Measurements from ENCODE around the gene BTRC.

The BTRC gene

GRCh38 chr10:101558671-101559595 is 205.0 kb downstream of the BTRC start:
- DNase-seq (ENCODE audit: low read depth, low spot score): no peak
- H3K4me3 ChIP-seq (ENCODE audit: low read length): no peak overlapping the region

DNA sequence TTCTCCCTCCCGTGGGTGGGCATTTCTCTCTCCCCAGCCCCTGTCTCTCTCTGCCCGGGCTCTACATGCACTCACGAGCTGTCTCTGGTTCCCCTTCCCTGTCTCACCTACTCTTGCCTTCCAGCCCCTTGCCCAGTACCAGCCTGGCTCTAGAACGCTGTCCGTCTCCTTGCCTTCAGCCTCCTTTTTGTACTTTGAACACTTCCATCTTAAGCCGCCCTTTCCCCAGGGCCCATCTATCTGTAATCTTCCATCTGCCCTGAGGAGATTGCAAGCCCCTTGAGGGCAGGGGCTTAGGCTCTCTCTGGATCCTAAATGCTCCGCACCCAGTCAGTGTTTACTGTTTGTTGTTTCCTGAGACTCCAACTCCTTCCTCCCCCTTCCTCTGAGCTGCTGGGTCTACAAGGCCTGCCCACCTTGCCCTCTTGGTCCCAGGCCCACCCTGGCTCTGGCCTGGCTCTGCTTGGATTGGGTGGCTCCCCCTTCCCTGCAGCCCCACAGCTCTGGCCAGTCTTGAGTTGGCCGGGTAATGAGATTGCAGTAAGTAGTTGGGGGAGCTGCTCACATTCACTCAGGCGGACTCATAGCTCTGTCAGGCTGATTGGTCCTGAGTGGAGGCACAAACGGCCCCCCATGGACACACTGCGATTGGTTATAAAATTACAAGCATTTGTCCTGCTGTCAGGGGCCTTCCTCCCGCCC is 205.8 kb downstream of the BTRC start:
- DNase-seq (ENCODE audit: low read depth, low spot score): no peak
- H3K4me3 ChIP-seq (ENCODE audit: low read length): no peak overlapping the region

- no peak overlapping the region for H3K4me3 ChIP-seq (ENCODE audit: low read length)
- no peak for DNase-seq (ENCODE audit: low read depth, low spot score)
Measured at GRCh38 chr10:101560298-101561067, 206.5 kb downstream of the BTRC start.

DNA sequence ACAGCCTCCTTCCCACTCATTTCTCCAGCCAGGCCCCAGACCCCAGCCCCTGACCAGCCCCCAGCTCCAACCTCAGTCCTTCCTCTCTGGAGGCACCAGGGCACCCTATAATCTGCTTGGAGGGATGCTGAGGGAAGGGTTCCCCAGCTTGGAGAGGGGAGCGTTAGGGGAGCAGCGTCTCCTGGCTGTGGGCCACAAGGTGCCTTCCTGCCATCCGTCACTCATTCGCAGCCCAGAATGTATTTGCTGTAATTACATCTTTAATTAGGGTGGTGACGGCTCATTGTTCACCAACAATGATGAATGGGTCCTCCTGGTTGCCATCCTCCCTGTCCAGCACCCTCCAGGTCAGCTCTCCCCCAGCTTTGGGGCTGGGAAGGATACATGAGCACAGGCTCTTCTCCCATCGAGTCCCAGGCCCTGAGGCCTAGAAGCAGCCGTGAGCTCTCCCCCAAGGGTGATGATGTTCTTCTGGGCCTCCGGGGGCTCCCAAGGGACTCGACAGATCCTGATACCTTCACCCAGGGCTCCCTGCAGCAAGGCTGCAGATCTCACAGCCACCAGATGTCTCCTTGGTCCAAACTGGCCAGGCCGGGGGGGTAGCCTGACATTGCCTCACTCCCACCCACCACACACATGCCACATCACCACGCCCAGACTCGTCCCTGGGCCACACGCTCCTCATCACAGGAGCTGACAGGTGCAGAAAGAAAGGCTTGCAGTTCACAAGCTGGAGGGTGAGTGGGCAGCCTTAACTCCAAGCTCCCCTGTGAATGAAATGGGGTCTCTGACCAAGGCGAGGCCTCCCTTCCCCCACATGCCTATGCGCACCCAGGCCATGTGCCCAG is 207.3 kb downstream of the BTRC start:
- DNase-seq (ENCODE audit: low read depth, low spot score): no peak
- no peak overlapping the region for H3K4me3 ChIP-seq (ENCODE audit: low read length)

- no peak for DNase-seq (ENCODE audit: low read depth, low spot score)
- H3K4me3 ChIP-seq (ENCODE audit: low read length): no peak overlapping the region
Measured at GRCh38 chr10:101562231-101562630, 208.3 kb downstream of the BTRC start.

GRCh38 chr10:101563007-101563406 is 209.0 kb downstream of the BTRC start:
- no peak for DNase-seq (ENCODE audit: low read depth, low spot score)
- H3K4me3 ChIP-seq (ENCODE audit: low read length): no peak overlapping the region

DNA sequence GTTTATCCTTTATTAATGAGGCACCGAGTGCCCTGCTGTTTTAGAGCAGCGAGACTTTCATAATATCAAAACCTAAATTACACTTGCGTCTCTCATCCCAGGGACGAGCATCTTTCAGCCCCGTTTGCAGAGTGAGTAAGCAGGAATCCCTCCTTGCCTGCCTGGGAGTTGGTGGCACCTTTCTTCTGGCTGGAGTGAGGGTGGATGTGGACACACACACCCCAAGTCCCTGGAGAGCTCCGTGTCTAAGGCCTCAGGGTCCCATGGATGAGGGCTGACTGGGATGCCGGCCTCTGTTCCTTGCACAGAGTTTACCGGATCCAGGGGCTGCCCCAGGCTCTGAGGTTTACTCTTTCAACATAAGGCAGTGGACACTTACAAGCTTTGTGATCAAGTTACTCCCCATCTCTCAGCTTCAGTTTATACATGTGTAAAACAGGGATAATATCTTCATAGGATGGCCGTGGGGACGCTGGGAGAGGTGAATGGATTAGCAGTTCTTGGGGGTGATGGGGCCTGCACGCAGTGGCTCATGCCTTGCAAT is 209.6 kb downstream of the BTRC start:
- no peak for DNase-seq (ENCODE audit: low read depth, low spot score)
- H3K4me3 ChIP-seq (ENCODE audit: low read length): no peak overlapping the region

DNA sequence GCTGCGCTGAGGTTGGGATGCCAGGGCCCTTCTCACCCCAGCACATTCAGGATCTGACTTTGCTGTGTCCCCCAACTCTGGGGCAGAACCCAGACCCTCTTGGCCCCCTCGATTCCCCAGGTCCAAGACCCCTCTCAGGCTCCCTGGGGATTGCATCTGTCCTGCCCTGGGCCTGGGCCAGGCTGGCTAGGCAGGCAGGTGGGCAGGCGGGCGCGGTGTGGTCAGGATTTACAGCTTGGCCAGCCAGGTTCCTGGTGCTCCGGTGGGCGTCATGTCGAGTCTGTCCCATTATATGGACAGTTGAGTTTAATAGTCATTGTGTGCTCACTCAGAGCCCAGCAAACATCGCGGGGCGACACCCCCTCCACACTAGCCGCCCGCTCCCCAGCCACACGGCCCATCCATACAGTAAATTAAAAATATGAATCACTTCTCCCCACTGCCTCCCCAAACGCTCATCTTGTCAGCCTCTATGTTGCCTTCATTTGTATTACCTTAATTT is 210.6 kb downstream of the BTRC start:
- no peak overlapping the region for H3K4me3 ChIP-seq (ENCODE audit: low read length)
- no peak for DNase-seq (ENCODE audit: low read depth, low spot score)

GRCh38 chr10:101565370-101565900 is 211.5 kb downstream of the BTRC start:
- DNase-seq (ENCODE audit: low read depth, low spot score): no peak

GRCh38 chr10:101565936-101566332 is 212.0 kb downstream of the BTRC start:
- DNase-seq (ENCODE audit: low read depth, low spot score): no peak
- no peak overlapping the region for H3K4me3 ChIP-seq (ENCODE audit: low read length)

More at GRCh38 chr10:101565370-101565900, 211.5 kb downstream of the BTRC start:
- H3K4me3 ChIP-seq (ENCODE audit: low read length): no peak overlapping the region

DNA sequence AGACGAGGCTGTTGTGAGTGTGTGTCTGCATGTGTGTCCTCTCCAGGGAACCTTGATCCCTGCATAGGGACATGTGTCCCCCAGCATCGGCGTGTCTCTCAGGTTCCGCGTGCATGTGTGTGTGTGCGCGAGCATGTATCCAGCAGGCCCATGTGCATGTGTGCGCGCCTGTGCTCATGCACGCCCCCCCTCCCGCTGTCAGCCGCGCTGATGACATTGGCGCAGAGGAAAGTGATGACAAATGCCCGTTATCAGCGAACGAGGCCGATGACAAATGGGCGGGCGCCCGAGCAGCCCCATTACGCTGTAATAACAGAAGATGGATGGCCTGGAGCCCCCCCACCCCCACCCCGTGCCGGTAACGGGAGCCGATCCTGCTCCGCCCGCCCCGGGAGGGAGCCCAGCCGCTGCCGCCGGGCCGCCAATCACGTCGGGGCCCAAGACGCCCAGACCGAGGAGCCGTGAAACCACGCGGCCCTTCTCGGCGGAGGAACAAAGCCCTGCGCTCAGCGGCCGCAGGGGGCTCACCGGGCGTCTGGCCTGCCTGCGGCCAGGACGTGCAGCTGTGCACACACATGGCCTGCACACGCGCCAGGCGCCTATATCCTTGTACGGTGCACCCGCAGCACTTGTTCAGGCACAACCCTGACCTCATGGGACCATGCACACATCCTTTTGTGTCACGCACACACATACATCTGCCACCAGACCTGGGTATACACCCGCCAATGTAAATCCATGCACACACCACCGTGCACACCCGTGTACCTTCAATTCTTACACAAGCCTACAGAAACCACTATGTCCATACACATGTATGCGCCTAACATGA is 212.6 kb downstream of the BTRC start:
- no peak for DNase-seq (ENCODE audit: low read depth, low spot score)
- H3K4me3 ChIP-seq (ENCODE audit: low read length): no peak overlapping the region

DNA sequence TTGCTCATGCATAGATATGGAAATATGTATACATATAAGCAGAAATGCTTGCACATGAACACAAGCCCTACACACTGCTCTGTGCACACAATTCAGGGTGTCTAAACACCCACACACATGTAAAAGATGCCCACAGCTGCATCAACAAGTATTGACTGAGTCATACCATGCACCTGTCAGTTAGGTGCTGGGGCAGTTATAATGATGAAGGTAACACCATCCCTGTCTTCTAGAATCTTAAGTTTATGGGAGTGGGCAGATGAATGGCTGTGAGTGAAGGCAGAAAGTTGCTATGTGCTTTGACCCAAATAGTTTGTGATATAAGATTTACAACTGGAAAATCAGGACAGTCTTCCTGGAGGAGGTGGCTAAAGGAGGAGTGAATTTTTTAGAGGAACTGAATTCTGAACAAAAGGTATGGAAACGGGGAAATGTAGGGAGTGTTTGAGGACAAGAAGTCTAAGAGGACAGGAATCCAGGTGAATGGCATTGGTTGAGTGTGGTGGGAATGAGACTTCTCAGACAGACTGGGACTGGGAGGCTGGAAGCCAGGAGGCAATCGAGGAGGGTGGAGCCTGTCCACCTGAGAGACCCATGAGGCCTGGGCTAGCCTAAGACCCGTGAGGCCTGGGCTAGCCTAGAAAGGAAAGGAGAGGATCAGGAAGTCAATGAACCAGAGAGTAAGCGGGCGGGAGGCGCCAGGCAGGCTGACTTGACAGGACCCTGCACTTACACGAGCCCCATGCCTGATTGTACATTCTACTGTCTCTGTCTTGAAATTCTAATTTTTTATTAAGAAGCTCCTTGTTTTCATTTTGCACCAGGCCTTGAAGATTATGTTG is 213.4 kb downstream of the BTRC start:
- no peak overlapping the region for H3K4me3 ChIP-seq (ENCODE audit: low read length)

DNA sequence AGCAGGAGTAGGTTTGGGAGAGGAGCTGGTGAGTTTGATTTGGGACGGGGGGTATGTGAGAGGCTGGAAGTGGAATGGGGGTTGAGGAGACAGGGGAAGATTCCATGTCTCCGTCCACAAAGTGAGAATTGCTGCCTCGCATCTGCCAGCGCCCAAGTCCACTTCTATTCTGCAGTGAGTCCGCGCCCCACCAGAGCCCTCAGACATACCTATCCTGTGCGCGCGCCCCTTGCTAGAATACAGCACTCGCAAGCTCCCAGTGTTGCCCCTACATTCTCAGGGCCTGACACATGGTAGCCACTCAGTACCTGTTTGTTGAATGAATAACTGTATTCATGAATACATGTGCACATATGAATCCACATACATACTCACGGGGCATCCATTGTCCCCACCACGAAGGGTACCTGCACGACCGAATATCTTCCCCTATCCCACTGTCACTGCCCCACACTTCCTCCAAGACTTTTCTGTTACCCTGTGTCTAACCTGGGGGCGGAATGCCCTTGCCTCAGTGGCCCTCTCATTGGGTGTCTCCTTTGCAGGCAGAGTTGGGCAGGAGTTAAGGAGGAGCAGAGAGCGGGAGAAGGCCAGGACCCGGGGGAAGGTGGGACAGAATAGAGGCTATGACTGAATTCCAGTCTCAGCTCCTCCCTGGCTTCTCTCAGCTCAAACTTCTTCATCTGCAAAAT is 214.2 kb downstream of the BTRC start:
- no peak overlapping the region for H3K4me3 ChIP-seq (ENCODE audit: low read length)

More for the DNA sequence above, 213.4 kb downstream of the BTRC start:
- DNase-seq (ENCODE audit: low read depth, low spot score): no peak

GRCh38 chr10:101569323-101569621 is 215.3 kb downstream of the BTRC start:
- H3K4me3 ChIP-seq (ENCODE audit: low read length): no peak overlapping the region
- no peak for DNase-seq (ENCODE audit: low read depth, low spot score)

More for the DNA sequence above, 214.2 kb downstream of the BTRC start:
- DNase-seq (ENCODE audit: low read depth, low spot score): no peak

DNA sequence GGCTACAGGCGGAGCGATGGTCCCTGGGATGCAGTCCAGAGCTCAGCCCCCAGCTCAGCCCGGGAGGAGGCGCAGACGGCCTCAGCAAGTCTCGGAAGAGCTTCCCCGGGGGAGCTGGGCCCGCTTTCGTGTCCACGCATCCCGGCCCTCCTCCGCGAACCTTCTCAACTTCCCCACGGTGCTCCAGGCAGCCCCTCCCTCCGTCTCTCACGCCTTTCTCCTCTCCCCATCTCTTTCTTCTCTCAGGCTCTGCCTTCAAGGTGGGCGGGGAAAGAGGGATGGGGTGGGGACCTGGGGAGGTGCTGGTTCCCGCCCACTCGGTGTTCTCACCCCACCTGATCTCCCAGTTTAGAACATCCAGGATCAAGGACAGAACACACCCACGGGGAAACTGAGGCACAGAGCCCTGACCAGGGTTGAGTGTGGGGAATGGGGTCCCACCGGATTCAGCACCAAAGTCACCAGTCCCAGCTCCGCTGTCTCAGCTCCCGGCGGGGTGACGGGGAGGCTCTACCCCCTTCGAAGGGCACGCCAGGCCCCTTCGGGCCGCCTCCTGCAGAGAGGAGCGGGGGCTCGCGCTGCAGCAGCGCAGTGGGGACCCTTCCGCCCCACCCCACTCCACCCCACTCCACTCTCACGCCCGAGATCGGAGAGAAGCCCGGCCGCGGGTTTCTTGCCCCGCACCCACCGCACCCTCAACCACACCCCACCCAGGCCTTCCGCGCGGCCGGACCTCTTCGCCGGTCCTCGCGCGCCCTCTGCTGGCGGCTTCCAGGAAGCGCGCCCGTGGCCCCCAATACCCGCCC is 215.9 kb downstream of the BTRC start:
- H3K4me3 ChIP-seq (ENCODE audit: low read length): peak overlapping the region; percentile 51
- DNase-seq (ENCODE audit: low read depth, low spot score): peak; percentile 39
